ENCODE data around the gene EPS8L2.

DNA sequence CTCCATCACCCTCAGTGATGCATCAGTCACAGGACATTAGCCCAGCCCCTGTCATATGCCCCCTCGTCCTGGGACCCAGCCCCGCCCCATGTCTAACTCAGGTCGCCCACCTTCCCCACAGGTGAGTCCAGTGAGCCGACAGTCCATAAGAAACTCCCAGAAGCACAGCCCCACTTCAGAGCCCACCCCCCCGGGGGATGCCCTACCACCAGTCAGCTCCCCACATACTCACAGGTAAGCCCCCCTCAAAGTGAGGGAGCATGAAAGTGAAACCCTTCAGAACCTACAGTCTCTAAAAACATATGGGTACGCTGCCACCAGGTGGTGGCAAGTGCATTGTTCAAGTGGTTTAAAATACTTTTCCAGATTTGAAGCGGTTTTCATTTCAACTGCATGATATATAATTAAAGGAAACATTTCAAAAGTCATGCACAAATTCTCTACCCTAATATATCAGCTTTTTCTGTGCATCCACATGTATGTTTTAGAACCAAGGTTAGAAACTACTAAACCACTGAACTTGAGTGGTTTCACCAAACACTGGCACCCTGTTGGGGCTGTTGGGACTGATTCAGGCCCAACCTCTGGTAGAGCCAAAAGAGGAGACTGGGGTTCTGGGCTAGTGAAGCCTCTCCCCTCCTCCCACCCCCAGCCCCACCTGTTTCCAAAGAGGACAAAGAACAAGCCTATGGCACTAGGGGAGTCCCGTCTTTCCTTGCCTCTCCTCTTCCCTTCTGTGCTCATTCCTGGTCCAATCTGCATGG is 17.3 kb downstream of the EPS8L2 start:
- TF ChIP-seq CHD2 (IDR thresholded peaks at IDR 0.05; ENCODE audit: low read length) = no peak
- no peak for TF ChIP-seq CHD1 (IDR thresholded peaks at IDR 0.05; ENCODE audit: low read depth, low read length)
- TF ChIP-seq, protein P1, sequence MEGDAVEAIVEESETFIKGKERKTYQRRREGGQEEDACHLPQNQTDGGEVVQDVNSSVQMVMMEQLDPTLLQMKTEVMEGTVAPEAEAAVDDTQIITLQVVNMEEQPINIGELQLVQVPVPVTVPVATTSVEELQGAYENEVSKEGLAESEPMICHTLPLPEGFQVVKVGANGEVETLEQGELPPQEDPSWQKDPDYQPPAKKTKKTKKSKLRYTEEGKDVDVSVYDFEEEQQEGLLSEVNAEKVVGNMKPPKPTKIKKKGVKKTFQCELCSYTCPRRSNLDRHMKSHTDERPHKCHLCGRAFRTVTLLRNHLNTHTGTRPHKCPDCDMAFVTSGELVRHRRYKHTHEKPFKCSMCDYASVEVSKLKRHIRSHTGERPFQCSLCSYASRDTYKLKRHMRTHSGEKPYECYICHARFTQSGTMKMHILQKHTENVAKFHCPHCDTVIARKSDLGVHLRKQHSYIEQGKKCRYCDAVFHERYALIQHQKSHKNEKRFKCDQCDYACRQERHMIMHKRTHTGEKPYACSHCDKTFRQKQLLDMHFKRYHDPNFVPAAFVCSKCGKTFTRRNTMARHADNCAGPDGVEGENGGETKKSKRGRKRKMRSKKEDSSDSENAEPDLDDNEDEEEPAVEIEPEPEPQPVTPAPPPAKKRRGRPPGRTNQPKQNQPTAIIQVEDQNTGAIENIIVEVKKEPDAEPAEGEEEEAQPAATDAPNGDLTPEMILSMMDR (IDR thresholded peaks at IDR 0.05; ENCODE audit: control extremely low read depth in 1 of 3, insufficient read depth in 1 of 3, low read depth in 1 of 3, low read length in 3 of 3) = peak in 2 of 3 experiments; percentile 33 to 62; a peak in 2 of 4 replicates
- TF ChIP-seq RFX5 (IDR thresholded peaks at IDR 0.05; ENCODE audit: borderline replicate concordance, low read depth, low read length) = no peak
- TF ChIP-seq POLR2A (IDR thresholded peaks at IDR 0.05; ENCODE audit: control extremely low read depth in 1 of 2, low read depth in 2 of 2, low read length in 2 of 2) = no peak
- no peak for TF ChIP-seq TBP (IDR thresholded peaks at IDR 0.05; ENCODE audit: low read depth, low read length)
- no peak for TF ChIP-seq CEBPB (IDR thresholded peaks at IDR 0.05; ENCODE audit: low read depth, low read length)
- no peak for TF ChIP-seq NRF1 (IDR thresholded peaks at IDR 0.05; ENCODE audit: low read depth, low read length)
- TF ChIP-seq EP300 (IDR thresholded peaks at IDR 0.05; ENCODE audit: borderline replicate concordance in 1 of 2, low read depth in 2 of 2, low read length in 2 of 2) = no peak
- no peak for TF ChIP-seq CREB1 (IDR thresholded peaks at IDR 0.05)
- no peak for TF ChIP-seq ZNF274 (IDR thresholded peaks at IDR 0.05; ENCODE audit: borderline replicate concordance, extremely low read depth, low read length)
- TF ChIP-seq JUN (IDR thresholded peaks at IDR 0.05; ENCODE audit: low read depth, low read length) = no peak
- TF ChIP-seq SP1 (IDR thresholded peaks at IDR 0.05; ENCODE audit: low read depth, low read length) = no peak

All from H1 (cell line).